SHP77 (cell line): Measurements from ENCODE around the gene FAM9A.
"Not testable (repeated sequence)": the region's sequence is repeated elsewhere in the genome, so short reads cannot be mapped to it uniquely, and the experiment has no call there.

Experiments used
- DNase-seq, 2 experiments: peaks; one replicate each; lab custom pipeline; 2025; lab: John Stamatoyannopoulos, UW

Gene FAM9A

DNA sequence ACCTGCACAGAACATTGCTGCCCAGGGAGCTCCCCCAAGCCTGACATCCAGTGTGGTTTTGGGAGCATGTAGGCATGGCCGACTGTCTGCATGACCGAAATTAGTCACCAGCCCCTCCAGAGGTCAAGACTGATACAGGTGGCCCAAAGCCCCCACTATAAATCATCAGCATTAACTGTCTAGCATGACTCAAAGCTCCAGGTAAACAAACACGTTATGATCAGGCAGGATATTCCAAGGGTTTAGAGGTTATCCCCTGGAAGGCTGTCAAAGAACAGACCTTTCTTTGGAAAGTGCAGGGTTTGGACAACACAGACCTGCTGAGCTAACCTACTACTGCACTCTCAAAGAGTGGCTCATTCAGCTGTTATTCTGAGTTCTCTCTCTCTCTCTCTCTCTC lies 2.1 kb upstream of the FAM9A start:
- no peak for DNase-seq

DNA sequence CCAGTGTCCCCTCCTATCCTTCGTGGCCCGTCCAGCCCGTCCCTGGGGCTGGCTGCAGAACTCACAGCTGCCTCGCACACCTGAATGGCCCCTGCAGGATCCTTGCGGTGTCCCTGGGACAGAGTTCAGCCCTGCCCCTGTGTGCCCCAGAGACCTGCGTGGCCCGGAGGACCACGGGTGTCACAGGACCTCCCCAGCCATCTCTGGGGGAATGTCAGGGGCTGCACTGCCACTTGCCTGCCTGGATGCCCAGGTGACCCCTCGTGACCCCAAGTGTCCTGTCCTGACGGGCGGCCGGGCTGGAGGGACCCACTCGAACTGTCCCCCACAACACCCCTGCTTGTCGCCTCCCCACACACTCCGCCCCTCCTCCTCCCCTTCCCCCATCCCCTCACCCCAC lies 832 bp downstream of the FAM9A start:
- not testable (repeated sequence) for DNase-seq

DNA sequence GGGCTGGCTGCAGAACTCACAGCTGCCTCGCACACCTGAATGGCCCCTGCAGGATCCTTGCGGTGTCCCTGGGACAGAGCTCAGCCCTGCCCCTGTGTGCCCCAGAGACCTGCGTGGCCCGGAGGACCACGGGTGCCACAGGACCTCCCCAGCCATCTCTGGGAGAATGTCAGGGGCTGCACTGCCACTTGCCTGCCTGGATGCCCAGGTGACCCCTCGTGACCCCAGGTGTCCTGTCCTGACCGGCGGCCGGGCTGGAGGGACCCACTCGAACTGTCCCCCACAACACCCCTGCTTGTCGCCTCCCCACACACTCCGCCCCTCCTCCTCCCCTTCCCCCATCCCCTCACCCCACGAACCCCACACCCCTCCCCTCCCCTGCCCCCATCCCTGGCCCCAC lies 1.9 kb downstream of the FAM9A start:
- not testable (repeated sequence) for DNase-seq

DNA sequence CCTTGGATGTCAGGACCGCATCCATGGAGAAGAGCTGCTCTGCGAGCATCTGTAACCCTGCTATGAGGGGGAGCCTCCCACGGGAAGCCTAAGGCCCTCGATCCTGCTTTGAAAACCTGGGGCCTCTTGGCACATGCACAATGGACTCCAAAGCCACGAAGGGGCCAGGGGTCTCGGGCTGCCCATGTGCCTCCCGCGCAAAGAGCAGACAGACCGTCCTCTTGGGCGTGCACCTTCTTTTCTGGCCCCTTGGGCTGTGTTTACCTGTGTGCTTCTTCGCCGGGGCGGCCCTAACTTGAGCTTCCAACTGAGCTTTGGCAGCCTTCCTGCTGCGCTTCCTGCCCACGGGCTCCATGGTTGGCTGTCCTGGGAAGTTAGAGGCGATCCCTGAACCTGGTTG lies 2.5 kb downstream of the FAM9A start:
- not testable (repeated sequence) for DNase-seq

DNA sequence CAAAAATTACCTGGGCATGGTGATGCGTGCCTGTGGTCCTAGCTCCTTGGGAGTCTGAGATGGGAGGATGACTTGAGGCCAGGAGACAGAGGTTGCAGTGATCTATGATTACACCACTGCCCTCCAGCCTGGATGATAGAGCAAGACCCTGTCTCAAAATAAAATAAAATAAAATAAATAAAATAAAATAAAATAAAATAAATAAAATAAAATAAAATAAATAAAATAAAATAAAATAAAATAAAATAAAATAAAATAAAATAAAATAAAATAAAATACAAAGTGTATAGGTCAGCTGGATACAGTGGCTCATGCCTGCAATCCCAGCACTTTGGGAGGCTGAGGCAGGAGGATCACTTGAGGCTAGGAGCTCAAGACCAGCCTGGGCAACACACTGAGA lies 14.1 kb downstream of the FAM9A start:
- DNase-seq: not testable (repeated sequence)

DNA sequence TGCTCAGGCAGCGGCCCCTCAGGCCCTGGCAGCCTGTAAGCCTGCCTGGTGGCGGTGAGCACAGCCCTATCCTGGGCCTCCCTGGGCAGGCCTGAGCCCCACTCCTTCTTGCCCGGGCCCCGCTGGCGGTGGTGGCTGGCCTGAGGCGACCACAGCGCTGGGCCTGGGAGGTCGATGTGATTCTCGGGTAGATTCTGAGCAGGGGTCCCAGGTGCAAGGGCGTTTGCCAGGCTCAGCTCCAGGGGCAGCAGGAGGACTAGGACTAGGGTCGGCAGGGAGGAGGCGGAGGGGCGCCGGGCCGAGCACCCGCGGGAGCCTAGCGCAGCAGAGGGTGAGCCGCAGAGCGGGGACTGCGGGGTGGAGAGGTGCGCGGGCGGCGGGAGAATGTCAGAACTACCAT lies 17.0 kb downstream of the FAM9A start:
- no peak for DNase-seq

DNA sequence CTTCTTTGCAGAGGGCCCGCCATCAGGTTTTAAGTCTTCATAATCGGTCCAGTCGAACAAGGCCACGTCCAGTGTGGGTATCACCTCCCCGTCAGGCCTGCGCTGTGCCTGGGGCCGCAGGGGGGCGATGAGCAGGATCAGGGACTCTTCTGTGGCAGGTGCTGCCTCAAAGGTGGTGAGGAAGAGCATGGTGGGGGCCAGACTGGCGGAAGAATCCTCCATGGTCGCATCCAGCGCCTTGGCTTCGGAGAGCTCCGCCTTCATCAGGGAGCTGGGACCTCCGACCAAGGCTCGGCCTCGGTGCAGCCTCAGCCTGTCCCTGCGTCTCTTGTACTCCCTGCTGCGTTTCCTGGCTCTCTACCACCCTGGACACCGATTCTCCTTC lies 17.5 kb downstream of the FAM9A start:
- no peak for DNase-seq

DNA sequence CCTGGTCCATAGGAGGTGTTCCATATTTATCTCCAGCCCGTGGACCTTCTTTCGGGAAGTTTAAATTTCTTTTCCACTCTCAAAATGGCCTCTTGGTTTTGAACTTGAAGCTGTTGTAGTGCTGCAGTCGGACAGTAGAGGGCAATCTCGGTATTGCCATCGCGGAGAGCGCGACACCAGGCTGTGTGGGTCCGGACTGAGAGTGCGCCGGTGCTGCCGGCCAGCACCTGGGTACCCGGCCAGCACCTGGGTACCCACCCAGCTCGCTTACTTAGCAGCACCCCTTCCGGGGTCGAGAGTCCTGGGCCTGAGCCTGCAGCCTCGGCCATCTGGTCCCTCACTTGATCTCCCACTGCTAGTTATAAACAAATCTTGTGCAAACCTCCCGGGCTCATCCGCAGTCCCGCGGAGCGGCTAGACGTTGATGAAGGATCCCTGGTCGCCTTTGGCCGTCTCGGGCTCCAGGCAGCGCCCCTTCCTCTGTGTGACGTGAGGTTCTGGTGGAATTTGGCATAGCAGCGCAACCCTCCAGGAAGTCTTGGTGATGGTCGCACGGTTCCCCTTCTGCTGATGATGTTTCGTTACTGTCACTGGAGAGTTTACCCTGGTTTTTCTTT lies 18.0 kb downstream of the FAM9A start:
- DNase-seq: no peak

DNA sequence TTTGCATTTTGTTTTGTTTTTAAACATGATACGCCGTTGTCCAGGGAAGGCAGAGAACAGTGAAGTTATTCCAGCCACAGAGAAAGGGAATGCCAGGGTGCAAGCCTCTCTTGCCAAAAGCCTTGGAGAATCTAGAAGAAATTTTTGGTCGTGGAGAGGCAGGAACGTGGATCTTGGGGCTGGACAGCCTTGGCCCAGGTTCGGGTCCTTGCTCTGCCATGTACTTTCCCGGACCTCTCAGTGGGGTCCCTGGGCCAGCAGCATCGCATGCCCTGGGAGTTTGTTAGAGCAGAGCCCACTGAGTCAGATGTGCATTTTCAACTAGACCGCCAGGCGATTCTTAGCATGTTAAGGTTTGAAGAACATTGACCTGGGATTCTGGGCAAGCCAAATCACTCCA lies 18.6 kb downstream of the FAM9A start:
- DNase-seq: no peak

DNA sequence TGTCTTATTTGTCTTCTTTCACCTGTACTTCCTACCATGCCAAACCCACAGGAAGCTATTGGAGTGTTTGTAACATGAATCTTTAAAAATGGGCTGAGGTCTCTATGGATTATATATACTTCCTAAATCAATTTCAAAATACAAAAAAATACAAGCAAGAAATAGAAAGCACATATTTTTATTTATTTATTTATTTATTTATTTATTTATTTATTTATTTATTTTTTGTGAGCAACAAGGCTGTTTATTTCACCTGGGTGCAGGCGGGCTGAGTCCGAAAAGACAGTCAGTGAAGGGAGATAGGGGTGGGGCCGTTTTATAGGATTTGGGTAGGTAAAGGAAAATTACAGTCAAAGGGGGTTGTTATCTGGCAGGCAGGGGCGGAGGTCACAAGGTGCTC lies 19.3 kb downstream of the FAM9A start:
- DNase-seq: not testable (repeated sequence)

DNA sequence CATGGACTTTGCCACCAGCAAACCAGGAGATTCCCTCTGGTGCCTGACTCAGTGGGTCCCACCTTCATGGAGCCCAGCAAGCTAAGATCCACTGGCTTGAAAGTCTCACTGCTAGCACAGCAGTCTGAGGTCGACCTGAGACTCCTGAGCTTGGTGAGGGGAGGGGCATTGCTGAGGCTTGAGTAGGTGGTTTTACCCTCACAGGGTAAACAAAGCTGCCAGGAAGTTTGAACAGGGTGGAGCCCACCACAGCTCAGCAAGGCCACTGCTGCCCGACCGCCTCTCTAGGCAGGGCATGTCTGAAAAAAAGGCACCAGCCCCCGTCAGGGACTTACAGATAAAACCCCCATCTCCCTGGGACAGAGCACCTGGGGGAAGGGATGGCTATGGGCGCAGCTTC lies 28.1 kb downstream of the FAM9A start:
- no peak for DNase-seq

DNA sequence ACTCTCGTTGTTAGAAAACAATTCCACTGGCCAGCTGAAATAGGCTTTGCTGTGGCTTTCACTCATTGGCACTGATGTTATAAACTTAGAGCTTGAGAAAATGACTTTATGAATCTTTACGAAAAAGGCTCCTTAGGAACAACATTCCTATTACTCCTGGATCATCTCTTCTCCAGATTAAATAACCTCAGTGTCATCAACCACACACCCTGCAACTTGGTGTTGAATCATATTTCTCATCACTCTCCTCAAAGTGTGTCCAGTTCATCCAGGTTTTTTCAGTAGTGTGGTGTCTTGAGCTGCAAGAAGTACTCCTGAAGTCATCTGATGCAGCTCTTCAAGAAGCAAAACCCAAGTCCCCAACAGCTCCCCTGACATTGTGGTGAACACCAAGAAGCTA lies 41.2 kb downstream of the FAM9A start:
- no peak for DNase-seq

DNA sequence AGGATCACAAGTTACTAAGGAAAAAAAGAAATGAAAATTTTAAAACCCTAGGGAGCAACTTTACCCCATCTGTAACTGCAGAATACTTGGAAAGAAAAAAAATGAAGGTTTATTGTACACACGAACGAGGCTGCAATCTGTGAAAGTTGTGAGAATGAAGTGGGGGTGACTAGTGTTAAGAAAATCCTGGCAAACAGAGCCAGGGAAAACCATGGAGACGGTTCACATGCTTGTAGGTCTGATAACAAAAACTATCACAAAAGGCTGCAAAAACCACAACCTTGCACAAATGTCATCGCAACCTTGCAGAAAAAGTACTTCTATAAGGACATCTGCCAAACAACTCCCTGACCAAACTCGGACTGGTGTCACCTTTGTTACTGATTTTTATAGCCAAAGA lies 42.5 kb downstream of the FAM9A start:
- DNase-seq: not testable (repeated sequence)

DNA sequence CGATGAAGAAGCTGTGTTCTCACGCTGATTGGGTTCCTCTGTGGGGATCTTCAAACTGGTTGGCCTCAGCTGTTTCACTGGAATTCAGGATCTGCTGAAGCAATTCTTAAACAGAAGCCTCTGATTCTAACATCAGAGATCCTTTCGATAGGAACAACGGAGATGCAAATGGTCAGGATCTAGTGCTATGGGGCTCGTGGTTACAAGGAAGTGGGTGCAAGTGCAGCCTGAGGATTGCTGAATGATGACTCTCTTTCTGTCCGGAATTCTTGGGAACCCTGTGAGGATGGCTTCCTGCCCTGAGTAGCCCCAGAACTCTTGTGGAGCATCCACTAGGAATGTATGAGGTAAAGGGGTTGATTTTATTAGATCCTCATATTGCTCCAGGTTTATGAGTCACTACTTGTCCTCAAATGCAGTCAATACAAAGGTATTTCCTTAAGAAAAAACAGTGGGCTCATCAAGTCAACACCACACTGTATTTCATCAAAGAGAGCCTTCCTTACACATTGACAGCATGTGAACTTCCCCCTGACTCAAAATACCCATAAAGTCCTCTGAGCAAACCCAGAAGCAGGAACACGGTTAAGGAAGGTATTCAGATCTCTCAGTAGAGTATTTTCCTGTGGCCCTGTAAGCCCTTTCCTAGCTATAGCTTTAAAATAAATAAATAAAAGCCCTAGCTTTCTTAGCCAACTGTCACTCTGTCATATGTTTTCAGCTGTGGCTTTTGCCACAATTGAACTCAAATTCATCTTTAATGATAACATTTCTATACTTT lies 43.4 kb downstream of the FAM9A start:
- not testable (repeated sequence) for DNase-seq

DNA sequence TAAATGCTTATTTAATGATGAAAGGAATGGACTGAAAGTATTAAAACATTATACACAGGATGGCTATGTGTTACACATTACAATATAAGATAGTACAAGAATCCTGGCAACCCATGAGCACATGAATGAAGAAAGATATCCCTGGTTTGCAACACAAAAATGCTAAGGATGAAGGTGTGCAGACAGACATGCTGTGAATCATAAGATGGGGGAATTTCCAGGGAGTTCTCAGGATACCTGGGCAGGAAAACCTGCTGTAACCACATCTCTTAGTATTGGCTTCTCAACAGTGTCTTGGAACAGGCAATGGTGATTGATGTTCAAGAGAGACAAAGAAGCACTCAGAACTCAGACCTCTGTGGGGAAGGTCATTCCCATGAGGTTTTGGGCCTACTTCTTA lies 45.4 kb downstream of the FAM9A start:
- no peak for DNase-seq

DNA sequence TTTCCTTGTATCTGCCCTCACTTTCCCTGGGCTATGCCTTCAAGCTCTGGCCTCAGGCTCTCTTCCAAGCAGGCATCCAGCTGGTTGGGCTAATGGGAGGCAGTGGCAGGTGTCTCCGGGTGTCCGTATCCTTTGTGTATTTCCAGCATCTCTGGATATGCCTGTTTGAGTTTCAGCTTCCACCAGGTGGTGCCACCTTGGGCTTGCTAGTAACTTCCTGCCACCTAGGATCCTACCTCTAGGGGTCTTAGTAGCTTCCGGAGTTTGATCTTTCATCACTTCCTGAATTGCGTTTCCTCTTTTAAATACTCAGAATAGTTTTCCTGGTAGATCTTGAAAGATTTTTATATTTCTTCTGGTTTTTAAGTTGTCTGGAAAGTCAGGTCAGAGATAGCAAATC lies 46.1 kb downstream of the FAM9A start:
- DNase-seq: peak in 1 of 2 experiments; percentile 0

DNA sequence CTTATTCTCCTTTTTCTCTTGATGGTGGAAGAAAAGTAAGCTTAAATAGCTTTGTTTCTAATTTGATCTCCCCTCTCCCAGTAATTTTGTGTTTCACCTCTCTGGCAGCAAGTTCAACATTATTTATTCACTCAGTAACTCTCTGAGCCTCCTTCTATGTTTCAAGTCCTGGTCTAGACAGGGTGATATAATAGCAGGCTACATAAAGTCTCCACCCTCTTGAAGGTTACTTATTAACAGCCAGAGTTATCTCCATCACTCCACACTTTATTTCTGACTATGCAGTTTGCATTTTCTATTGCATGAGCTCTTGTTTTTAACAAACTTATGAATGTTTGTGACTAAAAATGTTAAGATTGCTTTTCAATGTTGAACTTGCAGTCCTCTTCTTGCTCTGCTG lies 51.5 kb downstream of the FAM9A start:
- DNase-seq: no peak

DNA sequence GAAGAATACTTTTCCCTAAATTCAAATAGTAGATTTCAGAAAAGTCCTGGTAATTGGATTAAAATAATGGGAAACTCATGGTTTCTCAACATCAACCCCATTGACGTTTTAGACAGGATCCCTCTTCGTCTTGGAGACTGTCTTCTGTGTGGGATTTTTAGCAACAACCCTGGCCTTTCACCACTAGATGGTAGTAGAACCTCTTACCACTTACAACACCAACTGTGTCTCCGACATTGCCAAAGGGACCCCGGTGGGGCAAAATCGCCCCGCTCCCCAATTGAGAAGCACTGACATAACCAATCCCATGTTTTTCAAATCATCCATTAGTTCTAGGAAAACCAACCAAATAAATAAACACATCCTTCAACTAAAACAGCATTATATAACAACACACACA lies 52.3 kb downstream of the FAM9A start:
- DNase-seq: peak in 1 of 2 experiments; percentile 2

DNA sequence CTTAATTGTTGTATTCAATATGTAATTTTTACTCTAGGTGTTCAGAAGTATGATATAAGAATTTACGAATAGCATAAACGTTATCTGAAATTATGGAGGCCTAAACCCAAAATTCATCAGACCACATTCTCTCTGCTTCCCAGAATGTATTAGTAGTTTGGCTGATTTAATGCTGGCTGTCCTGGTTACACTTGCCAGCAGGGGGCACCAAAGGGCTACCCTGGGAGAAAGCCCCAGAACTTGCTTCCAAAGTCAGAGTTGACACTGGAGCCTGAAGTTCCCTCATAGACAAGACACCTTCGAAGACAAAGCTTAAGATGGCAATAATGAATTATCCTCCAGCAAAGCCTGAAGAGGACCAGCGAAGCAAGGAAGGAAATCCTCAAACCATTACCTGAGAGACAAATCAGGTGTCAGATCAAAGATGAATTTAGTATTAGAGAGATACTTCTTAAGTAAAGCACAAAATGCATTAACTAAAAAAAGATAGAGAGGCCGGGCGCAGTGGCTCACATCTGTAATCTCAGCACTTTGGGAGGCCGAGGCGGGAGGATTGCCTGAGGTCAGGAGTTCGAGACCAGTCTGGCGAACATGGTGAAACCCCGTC lies 58.0 kb downstream of the FAM9A start:
- no peak for DNase-seq

DNA sequence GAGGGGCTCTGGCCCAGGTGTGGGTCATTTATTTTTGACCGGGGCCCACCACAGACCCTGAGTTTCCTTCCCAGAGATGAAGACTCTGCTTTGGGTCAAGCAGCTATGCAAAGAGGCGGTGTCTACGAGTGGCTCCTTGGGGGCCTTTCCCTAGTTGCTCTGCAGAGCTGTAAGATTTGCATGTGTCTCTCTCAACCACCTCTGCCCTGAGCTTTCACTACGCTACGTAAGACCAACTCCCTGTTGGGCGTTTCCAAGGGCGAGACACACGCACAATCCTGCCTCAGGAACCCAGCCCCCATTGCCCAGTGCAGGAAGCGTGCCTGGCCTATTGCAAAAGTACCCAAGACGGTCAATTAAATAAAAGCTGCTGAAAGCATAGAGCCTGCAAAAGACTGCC lies 59.2 kb downstream of the FAM9A start:
- no peak for DNase-seq
